Ishikawa (cell line): ENCODE results near the gene SLCO2A1.

Source experiments
- CEBPB ChIP-seq: IDR thresholded peaks from 2 replicates; pipeline ENCODE4 v1.6.1; 2012
- CREB1 ChIP-seq: IDR thresholded peaks from 2 replicates; pipeline ENCODE4 v1.6.1; 2012; ENCODE audit warnings: low read depth
- EGR1 ChIP-seq: IDR thresholded peaks from 2 replicates; pipeline ENCODE4 v1.6.1; 2012
- EP300 ChIP-seq: IDR thresholded peaks from 2 replicates; pipeline ENCODE4 v1.6.1; 2012; ENCODE audit warnings: borderline replicate concordance
- FOXM1 ChIP-seq: IDR thresholded peaks from 2 replicates; pipeline ENCODE4 v1.6.1; 2012; ENCODE audit warnings: low read depth, borderline replicate concordance
- NFIC ChIP-seq: IDR thresholded peaks from 2 replicates; pipeline ENCODE4 v1.6.1; 2012
- RAD21 ChIP-seq: IDR thresholded peaks from 2 replicates; pipeline ENCODE4 v1.6.1; 2012; ENCODE audit warnings: low read depth
- REST ChIP-seq: IDR thresholded peaks from 2 replicates; pipeline ENCODE4 v1.6.1; 2012; ENCODE audit warnings: low read depth, mild to moderate bottlenecking
- TAF1 ChIP-seq: IDR thresholded peaks from 2 replicates; pipeline ENCODE4 v1.6.1; 2012; ENCODE audit warnings: low read depth, mild to moderate bottlenecking
- TCF12 ChIP-seq: IDR thresholded peaks from 2 replicates; pipeline ENCODE4 v1.6.1; 2012; ENCODE audit warnings: low read depth
- TEAD4 ChIP-seq: IDR thresholded peaks from 2 replicates; pipeline ENCODE4 v1.6.1; 2012
- YY1 ChIP-seq: IDR thresholded peaks from 2 replicates; pipeline ENCODE4 v1.6.1; 2012; ENCODE audit warnings: low read depth
- ZBTB7A ChIP-seq: IDR thresholded peaks from 2 replicates; pipeline ENCODE4 v1.6.1; 2012; ENCODE audit warnings: low read depth
- TF ChIP-seq, protein P1 (sequence below): IDR thresholded peaks from 2 replicates; pipeline ENCODE4 v1.6.1; 2012
- TF ChIP-seq, protein P2 (sequence below): IDR thresholded peaks from 2 replicates; pipeline ENCODE4 v1.6.1; 2012

Gene SLCO2A1

DNA sequence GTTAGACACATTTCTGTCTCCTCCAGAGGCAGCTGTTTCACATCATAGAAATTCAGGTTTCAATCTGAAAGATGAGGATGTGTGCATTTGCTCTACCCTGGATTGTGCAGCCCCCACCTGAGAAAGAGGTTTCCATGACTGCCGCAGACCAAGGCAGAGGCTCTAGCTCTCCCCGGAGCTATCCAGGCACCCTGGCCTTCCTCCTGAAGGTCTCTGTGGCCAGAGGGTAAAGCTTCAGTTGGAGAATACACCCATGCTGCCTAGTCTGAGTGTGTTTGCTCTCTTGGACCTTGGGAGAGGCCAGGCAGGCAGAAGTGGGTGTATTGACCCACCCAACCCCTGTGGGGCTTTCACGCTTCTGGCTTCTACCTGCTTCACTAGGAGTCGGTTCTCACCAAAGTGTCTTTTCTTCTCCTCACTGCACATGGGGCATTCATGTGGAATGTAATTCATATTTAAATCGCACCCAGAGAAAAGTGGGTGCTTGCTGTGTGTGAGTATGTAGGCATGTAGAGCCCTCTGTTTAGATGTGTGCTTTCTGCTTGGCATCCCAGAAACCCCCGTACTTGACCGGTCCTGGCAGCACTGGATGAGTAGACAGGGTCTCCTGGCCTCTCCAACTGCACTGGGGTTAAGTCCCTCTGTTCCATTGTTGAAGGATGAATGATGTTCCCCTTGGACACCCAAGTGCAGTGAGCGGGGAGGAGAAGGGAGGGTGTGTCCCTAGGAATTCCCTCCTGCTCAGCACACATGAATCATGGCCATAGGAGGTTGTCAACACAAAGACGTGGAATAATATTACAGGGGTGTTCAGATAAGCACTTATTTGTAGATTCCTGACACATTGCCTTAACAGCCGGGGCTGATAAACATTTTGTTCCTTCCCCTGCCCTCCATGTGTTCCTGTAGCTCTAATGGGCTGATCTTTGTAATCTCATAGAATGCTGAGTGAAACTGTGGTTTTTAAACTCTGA lies 113.8 kb downstream of the SLCO2A1 start:
- TF ChIP-seq TAF1 (no peak), EP300 (peak; percentile 87), CEBPB (no peak), EGR1 (no peak), TCF12 (peak; percentile 82), NFIC (no peak; the same call in 1 of the 2 replicates), ZBTB7A (no peak), REST (no peak), YY1 (peak; percentile 28; the same call in 1 of the 2 replicates), CREB1 (no peak), RAD21 (no peak), FOXM1 (peak; percentile 45; the same call in 1 of the 2 replicates), TEAD4 (peak; percentile 96)
- TF ChIP-seq, protein P1, sequence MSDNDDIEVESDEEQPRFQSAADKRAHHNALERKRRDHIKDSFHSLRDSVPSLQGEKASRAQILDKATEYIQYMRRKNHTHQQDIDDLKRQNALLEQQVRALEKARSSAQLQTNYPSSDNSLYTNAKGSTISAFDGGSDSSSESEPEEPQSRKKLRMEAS, result no peak; the same call in 1 of the 2 replicates
- TF ChIP-seq, protein P2, sequence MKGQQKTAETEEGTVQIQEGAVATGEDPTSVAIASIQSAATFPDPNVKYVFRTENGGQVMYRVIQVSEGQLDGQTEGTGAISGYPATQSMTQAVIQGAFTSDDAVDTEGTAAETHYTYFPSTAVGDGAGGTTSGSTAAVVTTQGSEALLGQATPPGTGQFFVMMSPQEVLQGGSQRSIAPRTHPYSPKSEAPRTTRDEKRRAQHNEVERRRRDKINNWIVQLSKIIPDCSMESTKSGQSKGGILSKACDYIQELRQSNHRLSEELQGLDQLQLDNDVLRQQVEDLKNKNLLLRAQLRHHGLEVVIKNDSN, result no peak

- TF ChIP-seq FOXM1, result 0 out of 2 replicates have a peak, but pooled peaks have one; percentile 1
- TF ChIP-seq, protein P1, result no peak
- no peak for TF ChIP-seq EP300
- TF ChIP-seq NFIC, result no peak
Observed at GRCh38 chr3:133914839-133915600, 114.7 kb downstream of the SLCO2A1 start.

DNA sequence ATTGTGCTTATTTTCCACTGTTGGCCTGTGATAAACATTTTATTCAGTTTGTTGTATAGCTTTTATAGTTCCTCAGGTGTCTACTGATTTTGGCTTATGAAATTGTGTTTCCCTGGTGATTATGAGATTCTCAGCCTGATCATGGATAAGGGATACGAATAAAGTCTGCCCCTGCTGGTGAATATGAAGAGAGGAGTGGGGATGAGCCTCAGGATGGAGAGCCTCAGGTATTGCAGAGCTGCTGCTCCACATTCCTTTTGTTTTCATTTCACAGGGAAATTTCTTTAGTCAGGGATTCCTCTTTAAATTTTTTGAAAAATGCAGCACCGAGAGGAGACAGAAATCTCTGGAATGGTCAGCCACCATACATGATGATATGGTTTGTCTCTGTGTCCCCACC lies 119.3 kb downstream of the SLCO2A1 start:
- TF ChIP-seq TCF12, result no peak
- TF ChIP-seq CEBPB, result no peak
- TF ChIP-seq TAF1, result no peak
- TF ChIP-seq TEAD4, result no peak

- TF ChIP-seq YY1 (0 out of 2 replicates have a peak, but pooled peaks have one; percentile 28), EP300 (no peak), FOXM1 (no peak), CEBPB (no peak), EGR1 (no peak), NFIC (no peak)
- TF ChIP-seq, protein P1, result no peak
Observed at GRCh38 chr3:133905376-133905775, 124.3 kb downstream of the SLCO2A1 start.

GRCh38 chr3:133901847-133902246 lies 127.9 kb downstream of the SLCO2A1 start:
- TF ChIP-seq, protein P1, result no peak
- TF ChIP-seq TAF1, result no peak
- no peak for TF ChIP-seq EGR1
- no peak for TF ChIP-seq EP300
- no peak for TF ChIP-seq NFIC
- TF ChIP-seq REST, result no peak
- TF ChIP-seq TCF12, result no peak
- TF ChIP-seq CEBPB, result no peak
- TF ChIP-seq RAD21, result no peak
- TF ChIP-seq TEAD4, result no peak
- TF ChIP-seq ZBTB7A, result no peak

DNA sequence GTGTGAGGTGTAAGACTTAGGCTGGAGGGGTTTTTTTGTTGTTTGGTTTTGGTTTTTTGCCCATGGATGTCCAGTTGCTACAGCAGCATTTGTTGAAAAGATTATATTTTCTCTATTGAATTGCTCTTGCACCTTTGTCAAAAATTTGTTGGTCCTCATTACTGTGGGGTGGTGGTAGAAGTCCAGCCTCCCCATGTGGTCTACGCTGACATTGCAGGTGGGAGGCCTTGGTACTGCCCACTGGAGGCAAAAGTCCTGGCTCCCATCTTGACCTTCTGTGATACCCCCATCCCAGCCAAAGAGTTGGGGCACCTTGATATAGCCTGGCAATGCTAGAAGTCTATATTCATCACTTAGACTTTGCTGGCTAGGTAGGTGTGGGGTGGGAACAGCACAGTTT lies 128.6 kb downstream of the SLCO2A1 start:
- no peak for TF ChIP-seq CREB1
- no peak for TF ChIP-seq REST
- no peak for TF ChIP-seq RAD21
- no peak for TF ChIP-seq TEAD4
- TF ChIP-seq YY1, result no peak
- no peak for TF ChIP-seq ZBTB7A
- TF ChIP-seq, protein P1, result no peak
- TF ChIP-seq TAF1, result no peak
- TF ChIP-seq TCF12, result no peak
- no peak for TF ChIP-seq FOXM1
- TF ChIP-seq EP300, result no peak
- TF ChIP-seq NFIC, result no peak
